H1 (cell line): ENCODE results near the gene SEMA3B. TPM values are rescaled to one million over a fixed set of nuclear protein-coding genes. Genes with fewer than 3 reads are reported as not detected.

Experiments
- JUN ChIP-seq: IDR thresholded peaks from 2 replicates; pipeline ENCODE4 v1.6.1; 2011; ENCODE audit warnings: low read depth, mild to moderate bottlenecking, improper control_type of control experiment, low read length
- NANOG ChIP-seq: IDR thresholded peaks from 2 replicates; pipeline ENCODE4 v1.6.1; 2011; ENCODE audit warnings: low read length, low read depth, mild to moderate bottlenecking, inconsistent platforms; ENCODE audit not compliant: insufficient read depth, poor library complexity, severe bottlenecking
- SIRT6 ChIP-seq: IDR thresholded peaks from one replicate; pipeline ENCODE4 v1.7.1; 2012; ENCODE audit warnings: low read length, inconsistent platforms
- polyA plus RNA-seq, 7 experiments: library from polyadenylated mRNA; depleted of rRNA in 3 of 7; stranded (reverse) in 5 of 7; unstranded in 2 of 7; fragments of >200 nt in 5 of 7; fragments of 200-250 nt in 2 of 7; gene quantifications; 1 replicate in 5 of 7; 2 replicates in 1 of 7; 4 replicates in 1 of 7; pipeline versions ENCODE4 v1.2.1 to v1.2.3, GENCODE V29; 2011 to 2013; ENCODE audit warnings: missing spikeins in 2 of 7, mixed read lengths in 2 of 7
- total RNA-seq: library from RNA; stranded (reverse); fragmentation: NEBNext Ultra II Directional; extraction: Animal tissue kit (Norgen Biotek cat#: 25700); gene quantifications from 2 replicates; pipeline ENCODE4 v1.2.1, GENCODE V29; 2021

Gene SEMA3B
- total and polyA plus RNA-seq, 2 of the 8 experiments (the other 6 are each of a cell fraction or from before 2014, with no cell fraction given): 3.0 to 4.7 TPM

DNA sequence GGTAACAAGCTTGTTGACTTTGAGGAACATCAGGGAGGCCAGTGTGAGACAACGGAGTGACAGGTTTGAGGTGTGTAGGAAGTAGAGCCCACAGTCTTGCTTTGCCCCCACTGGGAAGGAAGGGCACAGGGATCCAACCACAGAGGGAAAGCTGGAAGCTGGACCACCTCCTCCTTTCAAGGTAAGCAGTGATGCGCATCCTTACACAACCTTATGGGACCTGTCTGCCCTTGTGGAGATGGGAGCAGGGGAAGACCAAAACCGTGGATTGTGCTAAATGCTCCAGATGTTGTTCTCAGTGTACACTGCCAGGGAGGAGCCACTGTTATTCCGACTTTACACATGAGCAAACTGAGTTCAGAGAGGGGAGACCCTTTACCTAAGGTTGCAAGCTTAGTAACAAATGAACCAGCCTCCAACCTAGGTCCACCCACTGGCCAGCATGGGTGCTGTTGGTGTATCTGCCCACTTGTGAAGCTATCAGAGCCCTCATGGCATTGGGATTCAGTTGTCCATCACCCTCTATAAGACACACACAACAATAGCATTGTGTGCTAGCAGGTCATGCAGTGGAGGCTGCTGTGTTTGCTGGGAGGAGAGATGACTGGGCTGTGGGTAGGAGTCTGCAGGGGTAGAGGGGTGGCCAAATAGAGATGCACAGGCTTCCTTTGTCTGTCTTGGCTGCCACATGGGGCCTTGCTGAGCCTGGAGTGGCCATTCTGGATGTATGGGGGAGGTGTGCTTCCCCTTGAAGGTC, 9.4 kb downstream of the SEMA3B start (continued):
- no peak for TF ChIP-seq JUN
- no peak for TF ChIP-seq SIRT6
- no peak for TF ChIP-seq NANOG
